Measurements from ENCODE around the gene EFCAB10. TPM values are rescaled to one million over a fixed set of nuclear protein-coding genes. Genes with fewer than 3 reads are reported as not detected.

The EFCAB10 gene
- total and polyA plus RNA-seq, 2 donors from 2014 or later: 0.91 TPM; not detected in 1

GRCh38 chr7:105594034-105594433, 12.7 kb upstream of the EFCAB10 start:
- TF ChIP-seq CTCF (IDR thresholded peaks at IDR 0.05; ENCODE audit: borderline replicate concordance, extremely low read depth, insufficient read depth): no peak
- no peaks in the 10 kb centered on the region for H3K9me3 ChIP-seq (ENCODE audit: control insufficient read depth in 2 of 3, insufficient read depth in 1 of 3, low read length in 3 of 3)
- no peaks in the 10 kb centered on the region for H3K36me3 ChIP-seq (ENCODE audit: control insufficient read depth in 2 of 3, insufficient read depth in 3 of 3, low read length in 3 of 3)
- no peaks in the 10 kb centered on the region for H3K27me3 ChIP-seq (ENCODE audit: control insufficient read depth, insufficient read depth, low read length)
- H3K9ac ChIP-seq (ENCODE audit: low read length in 3 of 3): no peak overlapping the region
- DNase-seq: no peak
- no peak for FAIRE-seq
- H3K4me3 ChIP-seq (ENCODE audit: low read length in 3 of 3): no peak overlapping the region
- no peak overlapping the region for H3K27ac ChIP-seq (ENCODE audit: low read depth in 2 of 2, low read length in 2 of 2)
- H3K4me1 ChIP-seq (ENCODE audit: control insufficient read depth in 2 of 3, insufficient read depth in 2 of 3, low read depth in 1 of 3, low read length in 3 of 3): peaks cover 0 to 4% (median 0%) of the 10 kb centered on the region in 3 donors
- intact Hi-C loops (cut with DNase I): no loop called here

- Histone ChIP-seq H3K36me3 (ENCODE audit: control insufficient read depth in 2 of 3, insufficient read depth in 3 of 3, low read length in 3 of 3) (no peaks in the 10 kb centered on the region), H3K4me1 (ENCODE audit: control insufficient read depth in 2 of 3, insufficient read depth in 2 of 3, low read depth in 1 of 3, low read length in 3 of 3) (peaks cover 0 to 4% (median 0%) of the 10 kb centered on the region in 3 donors), H3K27me3 (ENCODE audit: control insufficient read depth, insufficient read depth, low read length) (no peaks in the 10 kb centered on the region), H3K4me3 (ENCODE audit: low read length in 3 of 3) (no peak overlapping the region), H3K9ac (ENCODE audit: low read length in 3 of 3) (no peak overlapping the region), H3K27ac (ENCODE audit: low read depth in 2 of 2, low read length in 2 of 2) (no peak overlapping the region), H3K9me3 (ENCODE audit: control insufficient read depth in 2 of 3, insufficient read depth in 1 of 3, low read length in 3 of 3) (no peaks in the 10 kb centered on the region)
- FAIRE-seq (no peak), DNase-seq (no peak)
- intact Hi-C loops (cut with DNase I): no loop called here
- no peak for TF ChIP-seq CTCF (IDR thresholded peaks at IDR 0.05; ENCODE audit: borderline replicate concordance, extremely low read depth, insufficient read depth)
Measured at GRCh38 chr7:105591522-105591921, 10.2 kb upstream of the EFCAB10 start.

GRCh38 chr7:105590793-105591192, 9.5 kb upstream of the EFCAB10 start:
- no peaks in the 10 kb centered on the region for H3K27me3 ChIP-seq (ENCODE audit: control insufficient read depth, insufficient read depth, low read length)
- no peak overlapping the region for H3K4me3 ChIP-seq (ENCODE audit: low read length in 3 of 3)
- no peak overlapping the region for H3K27ac ChIP-seq (ENCODE audit: low read depth in 2 of 2, low read length in 2 of 2)
- no peak for DNase-seq
- no peak for TF ChIP-seq CTCF (IDR thresholded peaks at IDR 0.05; ENCODE audit: borderline replicate concordance, extremely low read depth, insufficient read depth)
- H3K4me1 ChIP-seq (ENCODE audit: control insufficient read depth in 2 of 3, insufficient read depth in 2 of 3, low read depth in 1 of 3, low read length in 3 of 3): peaks cover 0 to 4% (median 0%) of the 10 kb centered on the region in 3 donors
- H3K9me3 ChIP-seq (ENCODE audit: control insufficient read depth in 2 of 3, insufficient read depth in 1 of 3, low read length in 3 of 3): no peaks in the 10 kb centered on the region
- H3K9ac ChIP-seq (ENCODE audit: low read length in 3 of 3): no peak overlapping the region
- intact Hi-C loops (cut with DNase I): no loop called here
- H3K36me3 ChIP-seq (ENCODE audit: control insufficient read depth in 2 of 3, insufficient read depth in 3 of 3, low read length in 3 of 3): no peaks in the 10 kb centered on the region
- FAIRE-seq: no peak

Measured in kidney (tissue), 14 donors.